NCI-H446 (cell line): ENCODE data around the gene NUP214.
"Not testable (repeated sequence)": the region's sequence is repeated elsewhere in the genome, so short reads cannot be mapped to it uniquely, and the experiment has no call there.

Experiments used
- DNase-seq, 2 experiments: peaks; one replicate each; lab custom pipeline; 2025; lab: John Stamatoyannopoulos, UW

NUP214 gene

GRCh38 chr9:131161585-131161984 is 36.2 kb downstream of the NUP214 start:
- DNase-seq: no peak

DNA sequence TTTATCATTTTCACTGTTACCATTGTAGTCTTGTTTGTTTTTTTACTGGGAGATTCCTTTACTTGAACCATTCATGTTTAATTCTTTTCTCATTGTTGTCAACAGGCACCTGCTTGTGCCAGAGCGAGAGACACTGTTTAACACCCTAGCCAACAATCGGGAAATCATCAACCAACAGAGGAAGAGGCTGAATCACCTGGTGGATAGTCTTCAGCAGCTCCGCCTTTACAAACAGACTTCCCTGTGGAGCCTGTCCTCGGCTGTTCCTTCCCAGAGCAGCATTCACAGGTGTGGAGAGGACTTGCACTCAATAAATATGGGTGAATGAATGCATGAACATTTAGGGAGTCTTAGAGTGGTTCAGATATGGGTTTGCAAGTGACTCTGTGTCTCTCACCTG is 37.5 kb downstream of the NUP214 start:
- DNase-seq: no peak

GRCh38 chr9:131165523-131165922 is 40.1 kb downstream of the NUP214 start:
- no peak for DNase-seq

GRCh38 chr9:131167146-131167692 is 41.8 kb downstream of the NUP214 start:
- peak in 1 of 2 experiments; percentile 63 for DNase-seq

- no peak for DNase-seq
Measured at GRCh38 chr9:131167936-131168335, 42.5 kb downstream of the NUP214 start.

GRCh38 chr9:131169563-131170240 is 44.3 kb downstream of the NUP214 start:
- DNase-seq: no peak

GRCh38 chr9:131173995-131174394 is 48.6 kb downstream of the NUP214 start:
- DNase-seq: no peak

- no peak for DNase-seq
Measured at GRCh38 chr9:131174681-131175239, 49.4 kb downstream of the NUP214 start.

DNA sequence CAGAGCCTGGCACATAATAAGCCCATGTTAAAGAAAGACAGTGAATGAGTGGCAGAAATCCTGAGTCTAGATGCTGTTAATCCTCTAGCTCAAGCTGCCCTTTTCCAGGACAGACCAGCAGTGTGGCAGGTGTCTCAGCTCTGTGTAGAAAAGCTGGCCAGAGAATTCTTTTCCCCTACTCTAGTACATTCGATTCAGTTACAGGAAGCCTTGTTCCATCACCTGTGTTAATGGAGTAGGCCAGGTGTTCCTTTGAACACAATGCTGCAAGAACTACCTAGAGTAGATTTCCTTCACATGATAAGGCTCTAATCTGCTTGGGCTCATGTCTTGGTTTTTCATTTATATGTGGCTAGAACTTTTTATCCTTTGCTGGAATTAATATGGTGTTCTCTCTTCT is 52.5 kb downstream of the NUP214 start:
- DNase-seq: no peak

DNA sequence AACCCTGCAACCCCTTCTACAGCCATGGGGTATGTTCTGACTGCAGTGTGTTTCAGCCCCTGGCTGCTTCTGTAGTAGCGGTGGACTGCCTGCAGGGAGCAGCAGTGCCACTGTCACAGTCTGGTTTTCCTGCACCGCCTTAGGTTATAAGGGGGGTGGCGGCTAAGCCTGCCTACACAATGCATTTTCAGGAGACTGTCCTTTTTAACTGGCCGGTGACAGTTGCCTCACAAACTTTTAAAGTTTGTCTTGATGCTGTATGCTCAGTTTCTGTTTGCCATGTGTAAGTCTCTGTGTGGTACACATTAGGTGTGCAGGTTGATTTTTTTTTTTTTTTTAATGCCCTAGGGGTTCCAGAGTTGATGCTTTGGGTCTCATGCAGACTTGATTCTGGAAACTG is 53.0 kb downstream of the NUP214 start:
- DNase-seq: peak; percentile 10 to 32

DNA sequence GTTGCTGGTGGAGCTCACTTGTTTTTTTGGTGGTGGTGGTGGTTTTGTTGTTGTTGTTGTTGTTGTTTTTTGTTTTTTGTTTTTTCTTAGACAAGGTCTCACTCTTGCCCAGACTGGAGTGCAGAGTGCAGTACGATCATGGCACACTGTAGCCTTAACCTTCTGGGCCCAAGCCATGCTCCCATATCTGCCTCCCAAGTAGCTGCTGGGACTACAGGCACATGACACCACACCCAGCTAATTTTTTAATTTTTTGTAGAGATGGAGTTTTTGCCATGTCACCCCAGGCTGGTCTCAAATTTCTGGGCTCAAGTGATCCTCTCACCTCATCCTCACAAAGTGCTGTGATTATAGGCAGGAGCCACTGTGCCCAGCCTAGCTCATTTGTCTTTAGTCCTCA is 53.5 kb downstream of the NUP214 start:
- DNase-seq: no peak

DNA sequence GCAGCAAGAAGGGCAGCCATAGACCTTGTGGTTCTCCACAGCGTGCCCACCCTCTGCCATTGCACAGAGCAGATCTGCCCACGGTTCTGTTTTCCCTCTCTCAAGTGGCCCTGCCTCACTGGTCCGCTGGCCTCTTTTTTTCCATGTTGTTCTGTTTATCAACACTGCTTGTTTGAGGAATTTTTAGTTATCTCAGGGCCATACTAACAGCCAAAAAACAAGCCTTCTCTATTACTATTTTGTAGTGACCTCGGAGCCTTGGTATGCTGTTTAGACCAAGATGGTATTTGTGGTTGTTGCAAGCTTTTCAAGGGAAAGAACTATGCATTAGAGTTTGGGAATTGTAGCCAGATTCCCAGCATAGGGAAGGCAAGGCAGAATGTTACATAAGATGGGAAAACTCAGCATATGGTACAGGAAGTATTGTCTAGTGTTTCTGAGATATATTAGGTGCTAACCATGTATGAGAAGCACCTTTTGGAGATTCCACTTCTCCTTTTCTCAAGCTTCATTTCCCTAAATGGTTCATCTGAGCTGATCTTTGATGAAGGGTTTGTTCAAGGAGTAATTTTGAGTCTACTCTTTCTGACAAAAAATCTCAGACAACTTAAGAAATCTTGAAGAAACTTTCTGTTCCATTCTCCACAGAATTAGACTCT is 54.3 kb downstream of the NUP214 start:
- no peak for DNase-seq

GRCh38 chr9:131180454-131180853 is 55.1 kb downstream of the NUP214 start:
- DNase-seq: no peak

GRCh38 chr9:131181091-131181681 is 55.8 kb downstream of the NUP214 start:
- DNase-seq: no peak

- no peak for DNase-seq
Measured at GRCh38 chr9:131185924-131186323, 60.5 kb downstream of the NUP214 start.

DNA sequence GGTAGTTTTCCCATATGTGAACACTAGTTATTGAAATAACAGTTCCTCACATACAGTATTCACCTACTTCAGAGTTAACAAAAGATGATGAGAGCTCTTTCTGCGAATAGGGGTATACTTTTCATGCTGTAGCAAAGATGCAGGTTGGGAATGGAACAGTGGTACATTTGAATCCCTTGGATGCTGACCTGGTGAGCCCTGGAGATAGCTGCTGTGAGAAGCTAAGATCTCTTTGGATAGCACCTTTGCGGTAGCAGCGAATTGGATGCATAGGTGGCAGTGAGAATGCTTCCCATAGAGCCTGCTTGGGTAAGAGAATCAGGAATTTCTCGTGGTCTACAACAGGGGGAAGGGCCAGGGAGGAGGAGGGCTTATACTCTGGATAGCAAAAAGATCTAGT is 61.2 kb downstream of the NUP214 start:
- DNase-seq: no peak

DNA sequence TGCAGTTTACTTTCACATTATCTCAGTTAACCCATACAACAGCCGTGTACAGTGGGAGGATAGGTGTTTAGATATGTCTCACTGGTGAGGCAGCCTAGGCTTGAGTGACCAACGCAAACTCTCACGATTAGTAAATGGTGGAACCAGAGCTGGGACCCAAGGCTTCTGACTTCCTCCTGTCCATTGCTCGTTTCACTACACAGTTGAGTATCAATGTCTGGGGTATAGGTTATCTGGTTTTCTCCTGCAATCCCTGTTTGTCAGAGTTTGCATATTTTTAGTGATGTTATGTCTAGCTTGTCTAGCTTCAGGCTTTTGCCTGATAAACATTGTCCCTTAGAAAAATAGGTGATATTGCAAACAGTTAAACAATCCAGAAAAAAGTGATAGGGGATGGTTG is 62.6 kb downstream of the NUP214 start:
- DNase-seq: no peak

DNA sequence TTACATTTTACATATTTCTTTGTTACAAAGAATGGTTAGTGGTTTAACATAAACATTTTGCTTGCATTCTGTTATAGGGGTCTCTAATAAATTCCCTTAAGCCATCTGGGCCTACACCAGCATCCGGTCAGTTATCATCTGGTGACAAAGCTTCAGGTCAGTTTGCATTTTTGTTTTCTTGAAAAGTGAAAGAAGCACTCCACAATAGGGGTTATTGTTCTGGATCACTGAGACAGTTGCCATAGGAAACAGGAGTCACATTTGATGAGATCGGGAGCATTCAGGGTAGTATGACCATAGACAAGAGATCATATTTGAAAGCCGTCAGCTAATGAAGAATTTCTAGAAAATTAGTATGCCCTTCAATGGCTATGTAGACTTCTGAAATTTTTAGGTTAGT is 63.6 kb downstream of the NUP214 start:
- DNase-seq: no peak

DNA sequence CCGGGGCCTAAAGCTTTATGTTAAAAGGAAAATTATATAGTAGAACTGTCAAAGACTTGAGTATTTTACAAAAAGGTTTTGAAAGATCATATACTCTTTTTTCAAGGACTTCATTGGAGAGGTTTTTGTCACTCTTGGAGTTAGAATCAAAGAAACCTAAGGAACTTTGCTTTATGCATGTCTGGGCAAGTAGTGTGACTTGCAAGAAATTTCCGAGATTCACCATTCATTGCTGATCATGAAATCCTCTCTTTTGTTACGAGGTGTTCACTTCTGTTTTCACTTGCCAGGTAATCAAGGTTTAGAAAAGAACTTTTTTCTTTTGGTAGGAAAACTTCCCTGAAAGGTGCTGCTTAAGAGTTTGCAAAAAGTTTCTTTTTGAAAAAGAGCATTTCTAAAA is 64.8 kb downstream of the NUP214 start:
- no peak for DNase-seq

DNA sequence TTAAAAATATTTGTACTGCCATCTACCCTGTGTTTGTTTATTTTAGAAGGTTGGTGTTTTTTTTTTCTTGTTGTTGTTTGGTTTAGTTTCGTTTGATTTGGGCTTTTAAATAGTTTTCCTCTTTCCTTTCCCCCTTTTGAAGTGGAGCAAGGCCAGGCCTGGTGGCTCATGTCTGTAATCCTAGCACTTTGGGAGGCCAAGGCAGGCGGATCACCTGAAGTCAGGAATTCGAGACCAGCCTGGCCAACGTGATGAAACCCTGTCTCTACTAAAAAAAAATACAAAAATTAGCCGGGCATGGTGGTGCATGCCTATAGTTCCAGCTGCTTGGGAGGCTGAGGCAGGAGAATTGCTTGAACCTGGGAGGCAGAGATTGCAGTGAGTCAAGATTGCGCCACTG is 65.6 kb downstream of the NUP214 start:
- not testable (repeated sequence) for DNase-seq

DNA sequence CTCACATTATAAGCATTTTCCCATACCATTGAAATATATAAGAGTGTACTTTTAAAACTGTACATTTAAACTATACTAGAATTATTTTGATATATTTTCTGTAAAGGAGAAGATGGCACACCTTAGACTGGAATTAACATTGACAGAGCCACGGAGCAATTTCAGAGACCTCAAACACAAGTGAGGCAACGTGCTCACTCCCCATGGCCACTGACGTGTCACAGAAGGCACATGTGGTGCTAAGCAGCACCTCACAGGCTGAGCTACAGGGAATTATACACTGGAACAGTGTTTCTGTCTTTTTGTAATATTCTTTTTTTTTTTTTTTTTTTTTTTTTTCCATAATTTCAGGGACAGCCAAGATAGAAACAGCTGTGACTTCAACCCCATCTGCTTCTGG is 66.5 kb downstream of the NUP214 start:
- DNase-seq: no peak

DNA sequence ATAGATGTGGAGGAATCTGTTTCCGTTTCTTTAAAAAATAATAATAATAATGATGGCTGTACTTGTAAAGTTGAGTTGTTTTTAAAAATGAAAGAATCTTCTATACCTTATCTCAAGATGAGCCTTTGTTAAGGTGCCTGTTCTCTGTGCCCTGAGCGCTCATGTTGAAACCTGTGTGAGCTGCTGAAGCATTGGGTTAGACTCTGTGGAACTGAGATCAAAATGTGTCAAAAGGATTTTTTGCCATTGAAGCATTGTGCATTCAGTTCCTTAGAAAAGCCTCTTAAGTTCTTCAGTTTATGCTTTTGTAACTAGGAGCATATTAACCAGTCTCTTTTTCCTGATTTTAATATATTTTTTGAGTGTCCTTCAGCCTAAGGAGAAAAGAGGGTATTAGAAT is 67.7 kb downstream of the NUP214 start:
- no peak for DNase-seq

GRCh38 chr9:131194762-131195161 is 69.4 kb downstream of the NUP214 start:
- DNase-seq: no peak
